Stomach (tissue), 9 donors: Measurements from ENCODE around the gene FSTL3. TPM values are rescaled to one million over a fixed set of nuclear protein-coding genes. Genes with fewer than 3 reads are reported as not detected.
"Not testable (repeated sequence)": the region's sequence is repeated elsewhere in the genome, so short reads cannot be mapped to it uniquely, and the experiment has no call there.

ENCODE experiments used
- DNase-seq, 2 donors: peaks; one replicate each; pipeline versions ENCODE4 v3.0.0 to v3.0.0-alpha.2; 2013 to 2019
- H3K27ac ChIP-seq, 5 donors: fragments of 200-600 bp in 4 of 5; sonication (generic) in 4 of 5; one replicate each; pipeline ENCODE4 v1.5.1; 2013 to 2019; ENCODE audit warnings: mild to moderate bottlenecking in 1 of 5, moderate library complexity in 1 of 5
- H3K27me3 ChIP-seq, 3 donors: fragments of 200-600 bp; sonication (generic); one replicate each; pipeline ENCODE4 v1.5.1; 2017 to 2019; ENCODE audit warnings: mixed run types in 1 of 3
- H3K36me3 ChIP-seq, 4 donors: fragments of 200-600 bp; sonication (generic); 1 replicate in 3 of 4; 2 replicates in 1 of 4; pipeline ENCODE4 v1.5.1; 2016 to 2019
- H3K4me1 ChIP-seq, 4 donors: fragments of 200-600 bp; sonication (generic); one replicate each; pipeline ENCODE4 v1.5.1; 2016 to 2019
- H3K4me3 ChIP-seq, 4 donors: fragments of 200-600 bp; sonication (generic) in 3 of 4; one replicate each; pipeline ENCODE4 v1.5.1; 2016 to 2019; ENCODE audit warnings: mild to moderate bottlenecking in 1 of 4
- H3K9me3 ChIP-seq, 4 donors: fragments of 200-600 bp; sonication (generic); one replicate each; pipeline ENCODE4 v1.5.1; 2016 to 2019
- EP300 ChIP-seq: sonication (generic); formaldehyde crosslinking; IDR thresholded peaks from one replicate; pipeline ENCODE4 v1.6.1; 2017; ENCODE audit warnings: antibody characterized with exemption
- POLR2A ChIP-seq, 4 donors: fragments of 450-650 bp; IDR thresholded peaks; one replicate each; pipeline ENCODE4 v1.6.1; 2016; ENCODE audit warnings: antibody characterized with exemption in 4 of 4, control low read depth in 2 of 4, mild to moderate bottlenecking in 1 of 4, moderate library complexity in 1 of 4
- POLR2AphosphoS5 ChIP-seq, 3 donors: sonication (generic); formaldehyde crosslinking; IDR thresholded peaks; one replicate each; pipeline ENCODE4 v1.6.1; 2016; ENCODE audit warnings: antibody characterized with exemption in 3 of 3
- WGBS, 5 donors: extraction: QIAGEN DNeasy Blood & Tissue Kit in 3 of 5; methylation state at CpG; one replicate each; pipeline versions ENCODE4 v1.1.5 to v1.1.7; 2013 to 2018; 5-methylcytosine and 5-hydroxymethylcytosine counted together
- intact Hi-C: fragments of 100-400 bp; cut with DNase I; formaldehyde crosslinking; loops from one replicate; pipeline ENCODE4 v1.15.1; 2023; ENCODE audit warnings: low total_unique reads
- polyA plus RNA-seq, 3 donors: library from polyadenylated mRNA; stranded (reverse); fragments of 200-250 nt; gene quantifications; one replicate each; pipeline ENCODE4 v1.2.3, GENCODE V29; 2013
- total RNA-seq, 5 donors: library from RNA; depleted of rRNA; stranded (reverse); fragments of >200 nt; gene quantifications; one replicate each; pipeline versions ENCODE4 v1.1.0 to v1.2.3, GENCODE V29; 2014 to 2016
- TF ChIP-seq, protein P1 (sequence below), 7 experiments: fragments of 450-650 bp in 4 of 7; fragments of 200-600 bp in 3 of 7; sonication (generic) in 3 of 7; IDR thresholded peaks; one replicate each; pipeline ENCODE4 v1.5.1; 2016 to 2019; ENCODE audit warnings: antibody characterized with exemption in 7 of 7, control low read depth in 2 of 7, mild to moderate bottlenecking in 1 of 7
- donor health status: healthy with polysubstance abuse.
- donor health status: Bipolar disorder and iron deficiency.
- donor health status: healthy.

FSTL3 gene
- total and polyA plus RNA-seq, 8 donors, result 12.3 to 136 (median 28.3) TPM

DNA sequence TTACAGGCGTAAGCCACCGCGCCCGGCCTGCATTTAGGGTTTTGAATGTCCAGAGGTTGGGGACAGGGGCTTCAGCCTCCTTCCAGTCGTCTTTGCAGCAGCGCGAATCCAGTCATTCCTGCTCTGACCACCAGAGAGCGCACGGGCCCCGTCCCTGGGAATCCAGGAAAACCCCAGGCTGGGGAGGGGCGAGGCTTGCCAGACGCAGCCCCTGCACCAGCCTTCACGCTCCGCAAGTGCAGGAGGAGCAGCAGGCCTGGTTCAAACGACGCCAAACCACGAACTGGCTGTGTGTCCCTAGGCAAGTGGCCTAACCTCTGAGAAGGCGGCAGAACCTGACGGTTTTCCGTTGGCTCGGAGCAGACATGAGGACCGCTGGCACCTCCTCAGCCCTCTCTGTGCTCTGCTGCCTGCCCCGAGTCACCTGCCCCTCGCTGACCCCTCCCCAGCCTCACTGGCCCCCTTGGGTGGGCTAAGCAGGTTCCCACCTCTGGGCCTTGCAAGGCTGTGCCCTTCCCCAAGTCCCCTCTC is 11.2 kb upstream of the FSTL3 start:
- Histone ChIP-seq H3K4me3 (peak overlapping the region in 2 of 4 donors; percentile 11 to 32), H3K27ac (peak overlapping the region in 1 of 5 donors; percentile 60), H3K36me3 (no peaks in the 10 kb centered on the region), H3K27me3 (no peaks in the 10 kb centered on the region), H3K9me3 (no peaks in the 10 kb centered on the region), H3K4me1 (peaks cover 35 to 48% (median 42%) of the 10 kb centered on the region in 4 donors)
- TF ChIP-seq, protein P1, sequence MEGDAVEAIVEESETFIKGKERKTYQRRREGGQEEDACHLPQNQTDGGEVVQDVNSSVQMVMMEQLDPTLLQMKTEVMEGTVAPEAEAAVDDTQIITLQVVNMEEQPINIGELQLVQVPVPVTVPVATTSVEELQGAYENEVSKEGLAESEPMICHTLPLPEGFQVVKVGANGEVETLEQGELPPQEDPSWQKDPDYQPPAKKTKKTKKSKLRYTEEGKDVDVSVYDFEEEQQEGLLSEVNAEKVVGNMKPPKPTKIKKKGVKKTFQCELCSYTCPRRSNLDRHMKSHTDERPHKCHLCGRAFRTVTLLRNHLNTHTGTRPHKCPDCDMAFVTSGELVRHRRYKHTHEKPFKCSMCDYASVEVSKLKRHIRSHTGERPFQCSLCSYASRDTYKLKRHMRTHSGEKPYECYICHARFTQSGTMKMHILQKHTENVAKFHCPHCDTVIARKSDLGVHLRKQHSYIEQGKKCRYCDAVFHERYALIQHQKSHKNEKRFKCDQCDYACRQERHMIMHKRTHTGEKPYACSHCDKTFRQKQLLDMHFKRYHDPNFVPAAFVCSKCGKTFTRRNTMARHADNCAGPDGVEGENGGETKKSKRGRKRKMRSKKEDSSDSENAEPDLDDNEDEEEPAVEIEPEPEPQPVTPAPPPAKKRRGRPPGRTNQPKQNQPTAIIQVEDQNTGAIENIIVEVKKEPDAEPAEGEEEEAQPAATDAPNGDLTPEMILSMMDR (IDR thresholded peaks at IDR 0.05), result peak in 6 of 7 experiments; percentile 20 to 97 (median 90)
- TF ChIP-seq EP300, result no peak
- peak in 1 of 3 donors; percentile 52 for TF ChIP-seq POLR2AphosphoS5 (IDR thresholded peaks at IDR 0.05)
- peak; percentile 83 to 93 for DNase-seq
- intact Hi-C loops, result loop anchor here (5.0 kb wide), 1 partner anchor 67 kb away; no protein-coding TSS in a partner anchor
- 5 to 19% (median 6%) methylated on average over 10 to 24 of the region's 24 CpGs for WGBS, 5 donors

DNA sequence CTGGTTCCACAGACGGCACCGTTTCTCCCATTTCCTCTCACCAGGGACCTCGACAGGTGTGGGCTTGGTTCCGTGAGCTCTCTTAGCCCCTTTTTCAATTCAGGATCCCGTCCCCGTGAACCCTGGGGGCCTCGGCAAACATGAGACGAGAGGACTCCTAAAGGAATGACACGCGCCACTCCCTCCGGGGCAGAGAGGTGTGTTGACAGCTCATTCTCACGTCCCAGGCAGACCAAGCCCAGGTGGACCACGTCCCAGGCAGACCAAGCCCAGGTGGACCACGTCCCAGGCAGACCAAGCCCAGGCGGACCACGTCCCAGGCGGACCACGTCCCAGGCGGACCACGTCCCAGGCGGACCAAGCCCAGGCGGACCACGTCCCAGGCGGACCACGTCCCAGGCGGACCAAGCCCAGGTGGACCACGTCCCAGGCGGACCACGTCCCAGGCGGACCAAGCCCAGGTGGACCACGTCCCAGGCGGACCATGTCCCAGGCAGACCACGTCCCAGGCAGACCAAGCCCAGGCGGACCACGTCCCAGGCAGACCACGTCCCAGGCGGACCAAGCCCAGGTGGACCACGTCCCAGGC is 9.1 kb upstream of the FSTL3 start:
- H3K27ac ChIP-seq, DNase-seq, H3K36me3 ChIP-seq, H3K4me3 ChIP-seq, H3K27me3 ChIP-seq, H3K9me3 ChIP-seq: not testable (repeated sequence)
- H3K4me1 ChIP-seq, result peaks cover 14 to 27% (median 21%) of the 10 kb centered on the region in 4 donors
- intact Hi-C loops, result loop anchor here (5.0 kb wide), 1 partner anchor 65 kb away; no protein-coding TSS in a partner anchor
- WGBS, 5 donors, result 81 to 95% (median 87%) methylated on average over 14 to 38 of the region's 38 CpGs

DNA sequence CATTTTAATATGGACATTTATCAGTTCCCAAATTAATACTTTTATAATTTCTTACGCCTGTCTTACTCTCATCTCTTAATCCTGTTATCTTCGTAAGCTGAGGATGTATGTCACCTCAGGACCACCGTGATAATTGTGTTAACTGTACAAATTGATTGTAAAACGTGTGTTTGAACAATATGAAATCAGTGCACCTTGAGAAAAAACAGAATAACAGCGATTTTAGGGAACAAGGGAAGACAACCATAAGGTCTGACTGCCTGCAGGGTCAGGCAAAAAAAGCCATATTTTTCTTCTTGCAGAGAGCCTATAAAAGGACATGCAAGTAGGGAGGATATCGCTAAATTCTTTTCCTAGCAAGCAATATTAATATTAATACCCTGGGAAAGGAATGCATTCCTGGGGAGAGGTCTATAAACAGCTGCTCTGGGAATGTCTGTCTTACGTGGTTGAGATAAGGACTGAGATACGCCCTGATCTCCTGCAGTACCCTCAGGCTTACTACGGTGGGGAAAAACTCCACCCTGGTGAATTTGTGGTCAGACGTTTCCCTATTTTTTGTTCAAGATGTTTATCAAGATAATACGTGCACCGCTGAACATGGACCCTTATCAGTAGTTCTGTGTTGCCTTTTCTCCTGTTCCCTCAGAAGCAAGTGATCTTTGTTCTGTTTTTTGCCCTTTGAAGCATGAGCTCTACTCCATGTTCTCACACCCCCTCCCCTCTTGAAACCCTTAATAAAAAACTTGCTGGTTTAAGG is 7.3 kb upstream of the FSTL3 start:
- H3K4me1 ChIP-seq, result peaks cover 9 to 17% (median 14%) of the 10 kb centered on the region in 4 donors
- 44 to 50% (median 47%) methylated on average over 12 of the region's 12 CpGs for WGBS, 5 donors
- not testable (repeated sequence) for H3K27me3 ChIP-seq, H3K4me3 ChIP-seq, DNase-seq, H3K27ac ChIP-seq, H3K9me3 ChIP-seq, H3K36me3 ChIP-seq
- intact Hi-C loops, result loop anchor here (5.0 kb wide), 1 partner anchor 63 kb away; no protein-coding TSS in a partner anchor

DNA sequence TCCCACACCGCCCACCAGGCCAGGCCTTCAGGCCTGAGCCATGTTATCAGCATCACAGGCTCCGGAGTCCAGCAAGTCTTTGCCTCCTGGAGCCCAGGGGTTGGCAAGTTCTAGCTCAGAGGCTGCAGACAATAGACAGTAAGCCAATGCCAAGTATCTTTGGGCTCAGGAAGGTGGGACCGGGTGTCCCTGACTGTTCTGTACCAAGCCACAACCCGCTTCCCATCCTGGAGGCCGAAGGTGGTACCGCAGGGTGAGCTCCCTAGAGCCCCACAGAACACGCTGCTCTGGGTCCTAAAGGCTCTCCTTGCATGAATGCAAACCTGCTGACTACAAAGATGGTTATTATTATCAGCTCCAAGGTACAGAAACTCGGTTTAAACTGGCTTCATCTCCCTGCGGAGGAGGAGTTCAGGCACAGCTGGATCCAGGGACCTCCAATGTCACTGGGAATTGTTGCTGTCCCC is 5.5 kb upstream of the FSTL3 start:
- intact Hi-C loops, result no loop called here

More for the DNA sequence above, 5.5 kb upstream of the FSTL3 start:
- Histone ChIP-seq H3K27ac (no peak overlapping the region), H3K27me3 (peaks cover 0 to 21% (median 0%) of the 10 kb centered on the region in 3 donors), H3K4me3 (no peak overlapping the region), H3K4me1 (peaks cover 0 to 7% (median 5%) of the 10 kb centered on the region in 4 donors), H3K36me3 (no peaks in the 10 kb centered on the region), H3K9me3 (no peaks in the 10 kb centered on the region)
- DNase-seq, result no peak
- 72 to 82% (median 74%) methylated on average over 7 to 9 of the region's 9 CpGs for WGBS, 5 donors
- TF ChIP-seq, protein P1 (IDR thresholded peaks at IDR 0.05), result no peak
- TF ChIP-seq POLR2AphosphoS5 (IDR thresholded peaks at IDR 0.05), result no peak
- no peak for TF ChIP-seq POLR2A (IDR thresholded peaks at IDR 0.05)
- TF ChIP-seq EP300, result no peak
